Measurements from ENCODE around the gene BTBD9. TPM values are rescaled to one million over a fixed set of nuclear protein-coding genes. Genes with fewer than 3 reads are reported as not detected.

The BTBD9 gene
- total and polyA plus RNA-seq, 2 donors (not counting 1 experiment from before 2014, with no cell fraction given): 4.1 to 48.9 TPM

GRCh38 chr6:38316099-38316868 is 323.4 kb downstream of the BTBD9 start:
- peak overlapping the region; percentile 42 for H3K4me2 ChIP-seq (replicated peaks; ENCODE audit: low read depth, low read length, poor library complexity, severe bottlenecking)
- CTCF ChIA-PET: no interaction called here

More at GRCh38 chr6:38316099-38316868, 323.4 kb downstream of the BTBD9 start:
- H3K27me3 Mint-ChIP-seq: no peaks in the 10 kb centered on the region
- peak overlapping the region; percentile 16 for H3K27ac Mint-ChIP-seq
- intact Hi-C loops (cut with micrococcal nuclease): no loop called here
- Histone ChIP-seq H3K36me3 (replicated peaks in 1 of 2; ENCODE audit: control extremely low read depth in 1 of 2, control insufficient read depth in 1 of 2, extremely low read depth in 1 of 2, insufficient read depth in 2 of 2, low read length in 1 of 2) (peaks cover 0 to 4% of the 10 kb centered on the region in 2 experiments), H3K9me3 (ENCODE audit: control extremely low read depth in 1 of 3, control insufficient read depth in 2 of 3, insufficient read depth in 1 of 3, low read length in 2 of 3) (peaks cover 0 to 3% (median 0%) of the 10 kb centered on the region in 3 donors), H3K4me3 (ENCODE audit: control extremely low read depth in 1 of 5, extremely low read depth in 1 of 5, insufficient read depth in 1 of 5, low read depth in 2 of 5, low read length in 4 of 5) (peak overlapping the region in 1 of 5 experiments; percentile 23), H3K27me3 (replicated peaks in 1 of 4; ENCODE audit: control extremely low read depth in 1 of 4, control insufficient read depth in 3 of 4, insufficient read depth in 4 of 4, low read length in 3 of 4) (no peaks in the 10 kb centered on the region), H2AFZ (ENCODE audit: insufficient read depth, low read depth, low read length, poor library complexity, severe bottlenecking) (no peak overlapping the region), H4K20me1 (ENCODE audit: control insufficient read depth, insufficient read depth, low read length, poor library complexity, severe bottlenecking) (no peaks in the 10 kb centered on the region), H3K9ac (ENCODE audit: low read length) (no peak overlapping the region), H3K27ac (ENCODE audit: low read length in 2 of 2) (no peak overlapping the region), H3K4me1 (ENCODE audit: control insufficient read depth in 2 of 2, insufficient read depth in 2 of 2, low read length in 2 of 2) (peaks cover 15 to 20% of the 10 kb centered on the region in 2 donors), H3K79me2 (ENCODE audit: control insufficient read depth, insufficient read depth, low read length) (no peaks in the 10 kb centered on the region)
- peak overlapping the region; percentile 65 for H3K4me3 Mint-ChIP-seq
- DNase-seq (no peak), ATAC-seq (ENCODE audit: low read depth) (peak; percentile 28)
- WGBS (ENCODE audit: insufficient coverage): no CpG with 5 or more reads among the region's 1 CpG
- H3K4me1 Mint-ChIP-seq: peaks cover 38% of the 10 kb centered on the region
- no peaks in the 10 kb centered on the region for H3K9me3 Mint-ChIP-seq (ENCODE audit: insufficient read depth)
- POLR2A ChIA-PET: no interaction called here
- TF ChIP-seq EZH2 (IDR thresholded peaks at IDR 0.05; ENCODE audit: borderline replicate concordance, insufficient read depth, low read depth, low read length, poor library complexity, severe bottlenecking) (no peak), CTCF (IDR thresholded peaks at IDR 0.05) (no peak)

All from B cell (primary cell).